ENCODE data around the gene ZPBP2.
"Not testable (repeated sequence)": the region's sequence is repeated elsewhere in the genome, so short reads cannot be mapped to it uniquely, and the experiment has no call there.

The ZPBP2 gene

DNA sequence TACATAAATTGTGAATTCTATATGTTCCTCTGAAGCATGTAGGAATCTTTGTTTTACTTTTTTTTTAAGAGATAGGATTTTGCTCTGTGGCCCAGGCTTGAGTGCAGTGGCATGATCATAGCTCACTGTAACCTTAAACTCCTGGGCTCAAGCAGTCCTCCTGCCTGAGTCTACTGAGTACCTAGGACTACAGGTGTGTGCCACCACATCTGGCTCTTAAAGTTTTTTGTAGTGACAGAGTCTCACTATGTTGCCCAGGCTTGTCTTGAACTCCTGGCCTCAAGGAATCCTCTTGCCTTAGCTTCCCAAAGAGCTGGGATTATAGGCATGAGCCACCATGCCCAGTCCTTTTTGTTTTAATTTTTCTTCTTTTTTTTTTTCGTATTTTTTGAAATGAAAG lies 29.2 kb upstream of the ZPBP2 start:
- TF ChIP-seq, protein P1, sequence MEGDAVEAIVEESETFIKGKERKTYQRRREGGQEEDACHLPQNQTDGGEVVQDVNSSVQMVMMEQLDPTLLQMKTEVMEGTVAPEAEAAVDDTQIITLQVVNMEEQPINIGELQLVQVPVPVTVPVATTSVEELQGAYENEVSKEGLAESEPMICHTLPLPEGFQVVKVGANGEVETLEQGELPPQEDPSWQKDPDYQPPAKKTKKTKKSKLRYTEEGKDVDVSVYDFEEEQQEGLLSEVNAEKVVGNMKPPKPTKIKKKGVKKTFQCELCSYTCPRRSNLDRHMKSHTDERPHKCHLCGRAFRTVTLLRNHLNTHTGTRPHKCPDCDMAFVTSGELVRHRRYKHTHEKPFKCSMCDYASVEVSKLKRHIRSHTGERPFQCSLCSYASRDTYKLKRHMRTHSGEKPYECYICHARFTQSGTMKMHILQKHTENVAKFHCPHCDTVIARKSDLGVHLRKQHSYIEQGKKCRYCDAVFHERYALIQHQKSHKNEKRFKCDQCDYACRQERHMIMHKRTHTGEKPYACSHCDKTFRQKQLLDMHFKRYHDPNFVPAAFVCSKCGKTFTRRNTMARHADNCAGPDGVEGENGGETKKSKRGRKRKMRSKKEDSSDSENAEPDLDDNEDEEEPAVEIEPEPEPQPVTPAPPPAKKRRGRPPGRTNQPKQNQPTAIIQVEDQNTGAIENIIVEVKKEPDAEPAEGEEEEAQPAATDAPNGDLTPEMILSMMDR (IDR thresholded peaks at IDR 0.05; ENCODE audit: low read length, missing control alignments), result no peak
- no peak overlapping the region for H3K4me3 ChIP-seq (replicated peaks; ENCODE audit: low read depth, low read length)
- DNase-seq (ENCODE audit: low read depth), result no peak

DNA sequence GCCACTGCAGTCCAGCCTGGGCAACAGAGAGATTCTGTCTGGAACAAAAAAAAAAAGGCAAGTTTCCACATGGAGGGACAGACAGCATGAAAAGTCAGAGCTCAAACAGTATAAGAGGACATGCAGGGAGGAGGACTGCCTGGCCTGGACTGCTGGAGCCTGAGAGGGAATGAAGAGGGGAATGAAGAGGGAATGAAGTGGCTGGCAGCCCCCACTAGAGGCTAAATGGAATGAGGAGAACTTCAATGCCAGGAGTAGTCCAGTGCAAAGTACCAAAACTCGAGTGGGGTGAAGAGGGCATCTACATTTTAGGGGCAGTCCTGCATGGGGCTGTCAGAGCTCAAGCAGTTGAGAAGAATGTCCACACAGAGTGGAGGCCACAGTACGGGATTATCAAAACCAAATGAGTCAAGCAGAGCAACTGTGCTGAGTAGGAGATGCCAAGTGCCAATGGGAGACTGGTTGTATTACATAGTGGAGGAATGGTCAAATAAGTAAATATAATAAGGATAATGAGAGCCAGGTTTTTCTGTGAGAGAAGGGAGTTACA lies 26.8 kb upstream of the ZPBP2 start:
- DNase-seq (ENCODE audit: low read depth), result no peak
- H3K4me3 ChIP-seq (replicated peaks; ENCODE audit: low read depth, low read length), result no peak overlapping the region
- TF ChIP-seq, protein P1 (IDR thresholded peaks at IDR 0.05; ENCODE audit: low read length, missing control alignments), result no peak

DNA sequence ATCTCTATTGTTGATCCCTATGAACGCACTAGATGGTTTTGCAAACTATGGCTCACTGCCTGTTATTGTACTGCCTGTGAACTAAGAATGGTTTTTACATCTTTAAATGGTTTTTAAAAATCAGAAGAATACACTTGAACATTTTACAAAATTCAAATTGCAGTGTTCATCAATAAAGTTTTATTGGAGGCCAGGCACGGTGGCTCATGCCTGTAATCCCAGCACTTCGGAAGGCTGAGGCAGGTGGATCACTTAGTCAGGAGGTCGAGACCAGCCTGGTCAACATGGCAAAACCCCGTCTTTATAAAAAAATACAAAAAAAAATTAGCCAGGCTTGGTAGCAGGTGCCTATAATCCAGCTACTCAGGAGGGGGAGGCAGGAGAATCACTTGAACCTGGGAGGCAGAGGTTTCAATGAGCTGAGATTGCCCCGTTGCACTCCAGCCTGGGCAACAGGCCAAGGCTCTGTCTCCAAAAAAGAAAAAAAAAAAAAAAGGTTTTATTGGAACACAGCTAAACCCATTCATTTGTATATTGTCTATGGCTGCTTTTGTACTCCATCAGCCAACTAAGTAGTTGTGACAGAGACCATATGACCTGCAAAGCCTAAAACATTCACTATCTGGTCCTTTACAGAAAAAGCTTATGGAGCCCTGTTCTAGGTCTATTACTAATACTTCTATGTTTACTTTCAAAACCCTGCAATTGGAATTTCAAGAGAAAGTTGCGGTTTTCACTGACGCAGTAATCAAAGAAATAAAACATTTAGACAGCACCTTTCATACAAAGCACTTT lies 22.8 kb upstream of the ZPBP2 start:
- H3K4me3 ChIP-seq (replicated peaks; ENCODE audit: low read depth, low read length), result no peak overlapping the region
- TF ChIP-seq, protein P1 (IDR thresholded peaks at IDR 0.05; ENCODE audit: low read length, missing control alignments), result no peak
- peak; percentile 4 for DNase-seq (ENCODE audit: low read depth)

DNA sequence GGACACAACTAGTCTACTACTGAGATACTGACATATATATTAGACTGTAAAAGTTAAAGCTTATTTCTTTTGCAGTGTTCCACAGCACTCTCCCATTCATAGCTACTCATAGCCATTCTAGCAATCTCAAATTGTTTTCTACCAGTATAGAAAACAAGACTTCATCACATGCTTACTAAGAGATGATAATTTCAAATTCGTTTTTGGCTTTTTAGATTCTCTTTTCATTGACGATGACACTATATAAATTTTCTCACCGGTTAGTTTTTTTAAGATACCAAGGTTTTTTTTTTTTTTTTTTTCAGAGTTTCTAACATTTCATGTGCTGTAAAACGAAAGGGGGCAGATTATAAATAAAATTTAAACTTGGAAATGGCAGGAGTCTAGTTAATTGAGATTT lies 21.8 kb upstream of the ZPBP2 start:
- no peak overlapping the region for H3K4me3 ChIP-seq (replicated peaks; ENCODE audit: low read depth, low read length)
- DNase-seq (ENCODE audit: low read depth), result no peak
- TF ChIP-seq, protein P1 (IDR thresholded peaks at IDR 0.05; ENCODE audit: low read length, missing control alignments), result no peak

DNA sequence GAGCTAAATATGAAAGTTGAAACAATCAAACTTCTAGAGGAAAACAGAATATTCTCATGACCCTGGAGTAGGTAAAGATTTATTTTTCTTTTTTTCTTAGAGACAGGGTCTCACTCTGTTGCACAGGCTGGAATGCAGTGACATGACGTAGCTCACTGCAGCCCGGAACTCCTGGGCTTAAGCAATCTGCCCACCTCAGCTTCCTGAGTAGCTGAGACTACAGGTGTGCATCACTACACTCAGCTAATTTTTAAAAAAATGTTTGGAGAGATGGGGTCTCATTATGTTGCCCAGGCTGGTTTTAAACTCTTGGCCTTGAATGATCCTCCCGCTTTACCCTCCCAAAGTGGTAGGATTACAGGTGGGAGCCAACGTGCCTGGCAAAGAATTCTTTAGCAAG lies 19.4 kb upstream of the ZPBP2 start:
- TF ChIP-seq, protein P1 (IDR thresholded peaks at IDR 0.05; ENCODE audit: low read length, missing control alignments), result no peak
- no peak for DNase-seq (ENCODE audit: low read depth)
- no peak overlapping the region for H3K4me3 ChIP-seq (replicated peaks; ENCODE audit: low read depth, low read length)

DNA sequence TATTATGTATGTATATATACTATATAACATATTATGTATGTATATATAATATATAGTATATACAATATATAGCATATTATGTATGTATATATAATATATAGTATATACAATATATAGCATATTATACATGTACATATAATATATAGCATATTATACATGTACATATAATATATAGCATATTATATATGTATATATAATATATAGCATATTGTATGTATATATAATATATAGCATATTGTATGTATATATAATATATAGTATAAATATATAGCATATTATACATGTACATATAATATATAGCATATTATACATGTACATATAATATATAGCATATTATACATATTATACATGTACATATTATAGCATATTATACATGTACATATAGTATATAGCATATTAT lies 17.8 kb upstream of the ZPBP2 start:
- not testable (repeated sequence) for H3K4me3 ChIP-seq (replicated peaks; ENCODE audit: low read depth, low read length); DNase-seq (ENCODE audit: low read depth)

DNA sequence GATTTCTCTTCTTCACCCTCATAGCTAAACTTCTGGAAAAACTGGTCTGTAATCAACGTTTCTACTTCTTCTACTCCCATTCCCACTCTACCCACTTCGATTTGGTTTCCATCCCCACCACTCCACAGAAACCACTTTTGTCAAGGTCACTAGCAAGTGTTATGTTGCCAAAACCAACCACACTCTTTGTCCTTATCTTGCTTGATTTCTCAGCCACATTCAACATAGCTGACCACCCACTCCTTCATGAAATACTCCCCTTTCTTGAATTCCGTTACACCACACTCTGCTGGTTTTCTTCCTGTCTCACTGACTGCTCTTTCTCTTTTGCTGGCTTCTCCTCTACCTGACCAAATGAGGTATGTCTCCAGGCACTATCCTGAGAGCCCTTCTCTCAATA lies 15.8 kb upstream of the ZPBP2 start:
- H3K4me3 ChIP-seq (replicated peaks; ENCODE audit: low read depth, low read length), result no peak overlapping the region
- DNase-seq (ENCODE audit: low read depth), result peak; percentile 19
- TF ChIP-seq, protein P1 (IDR thresholded peaks at IDR 0.05; ENCODE audit: low read length, missing control alignments), result no peak

Measured in fibroblast of pulmonary artery (primary cell).